HG02759 (cell line): ENCODE data around the gene PTCRA.

ENCODE experiments used
- ATAC-seq: cut with Tn5 transposase; IDR thresholded peaks from one replicate; pipeline ENCODE4 v1.9.1; 2021; ENCODE audit warnings: mild to moderate bottlenecking, moderate library complexity; ENCODE audit not compliant: unreplicated experiment

The PTCRA gene

GRCh38 chr6:42970871-42971612, 55.2 kb downstream of the PTCRA start:
- no peak for ATAC-seq

GRCh38 chr6:42971746-42972327, 56.0 kb downstream of the PTCRA start:
- no peak for ATAC-seq

DNA sequence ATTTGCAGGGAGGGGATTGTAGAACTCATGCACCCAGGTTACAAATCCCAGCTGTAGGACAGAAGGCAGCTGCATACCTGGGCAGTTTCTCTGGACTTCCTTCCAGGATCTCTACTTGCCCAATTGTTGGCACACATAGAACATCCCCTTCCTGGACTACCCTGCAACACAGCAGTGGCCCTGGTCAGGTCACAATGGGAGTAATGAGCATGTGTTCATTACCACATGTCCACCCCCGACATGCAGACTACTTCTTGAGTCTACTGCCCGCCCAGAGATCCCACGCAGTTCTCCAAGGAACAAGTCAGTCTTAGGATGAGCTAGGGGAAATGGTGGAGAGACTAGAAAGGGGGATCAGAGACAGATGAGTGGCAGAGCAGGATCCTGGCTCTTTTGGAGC, 58.1 kb downstream of the PTCRA start:
- ATAC-seq = no peak

DNA sequence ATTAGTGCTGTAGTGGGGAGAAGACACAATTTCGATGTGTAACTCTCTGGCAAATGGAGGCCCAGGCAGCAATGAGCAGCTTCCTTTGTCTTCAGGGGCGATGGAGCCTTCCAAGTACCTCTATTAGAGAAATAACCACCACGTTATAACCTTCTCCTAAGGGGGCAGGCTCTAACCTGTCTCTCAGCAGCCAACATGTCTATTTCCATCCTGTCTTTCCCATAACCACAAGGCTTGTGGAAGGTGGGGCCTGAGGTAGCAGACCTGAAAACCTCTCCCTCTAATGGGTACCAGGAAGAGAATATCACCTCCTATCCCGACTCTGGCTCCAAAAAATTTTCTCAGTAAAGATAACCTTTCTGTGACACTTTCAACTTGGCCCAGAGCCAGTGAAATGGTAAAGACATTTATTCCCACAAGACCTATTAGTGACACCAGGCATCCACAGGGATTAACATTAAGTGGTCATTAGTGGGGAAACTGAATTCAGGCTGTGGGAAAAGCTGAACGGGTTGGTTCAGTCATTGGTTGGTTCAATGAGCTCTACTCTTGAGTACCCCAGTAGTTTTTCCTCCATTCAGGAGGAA, 59.2 kb downstream of the PTCRA start:
- no peak for ATAC-seq
